DOHH2 (cell line): ENCODE measurements around the gene TIMM21.

Experiments used
- CTCF ChIP-seq: fragments of 200-600 bp; sonication (generic); IDR thresholded peaks from one replicate; pipeline ENCODE4 v1.5.1; 2014; ENCODE audit warnings: antibody characterized with exemption, mild to moderate bottlenecking, low read depth, low read length; ENCODE audit not compliant: poor library complexity, severe bottlenecking
- EZH2phosphoT487 ChIP-seq: fragments of 200-600 bp; sonication (generic); IDR thresholded peaks from 2 replicates; pipeline ENCODE4 v1.6.1; 2017; ENCODE audit warnings: borderline replicate concordance, mild to moderate bottlenecking, antibody characterized with exemption, low read length, moderate library complexity, mixed read lengths

- TF ChIP-seq CTCF (no peak), EZH2phosphoT487 (no peak)
Measured at GRCh38 chr18:74142252-74142651, 6.1 kb upstream of the TIMM21 start.
